NCI-H1417 (cell line): Measurements from ENCODE around the gene KLHL30.

ENCODE experiments used
- DNase-seq, 3 experiments: peaks; one replicate each; lab custom pipeline; 2025; lab: John Stamatoyannopoulos, UW

The KLHL30 gene

DNA sequence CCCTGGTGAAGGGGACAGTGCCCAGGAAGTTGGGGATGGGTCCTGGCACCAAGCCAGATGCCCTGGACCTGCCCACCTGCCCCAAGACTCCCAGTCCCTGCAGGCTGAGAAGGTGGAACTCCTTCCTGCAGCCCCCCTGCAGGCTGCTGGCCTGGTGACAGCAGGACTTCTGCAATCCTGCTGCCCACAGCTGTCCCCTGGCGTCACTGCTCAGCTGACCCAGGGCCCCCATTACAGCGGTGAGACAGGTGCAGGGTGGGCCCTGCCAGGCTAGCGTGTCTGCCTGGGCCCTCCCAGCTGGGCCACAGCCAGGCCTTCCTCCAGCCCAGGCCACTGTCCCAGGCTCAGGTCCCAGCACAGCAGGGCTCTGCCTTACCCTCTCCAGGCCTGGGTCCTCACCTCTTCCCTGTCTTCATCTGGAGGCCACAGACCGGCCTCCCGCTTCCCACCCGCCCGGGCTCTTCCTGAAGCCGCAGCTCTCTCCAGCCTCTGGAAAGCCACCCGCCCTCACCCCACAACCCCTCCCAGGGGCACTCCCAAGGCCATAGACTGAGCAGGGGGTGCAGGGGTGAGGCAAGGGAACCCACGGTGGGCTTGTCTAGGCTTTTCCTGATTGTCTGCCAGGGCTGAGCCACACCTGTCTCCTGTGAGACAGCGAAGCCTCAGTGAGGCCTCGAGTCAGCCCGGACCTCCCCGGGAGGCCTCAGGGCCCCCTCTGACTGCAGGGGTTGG lies 11.5 kb downstream of the KLHL30 start:
- DNase-seq: no peak

DNA sequence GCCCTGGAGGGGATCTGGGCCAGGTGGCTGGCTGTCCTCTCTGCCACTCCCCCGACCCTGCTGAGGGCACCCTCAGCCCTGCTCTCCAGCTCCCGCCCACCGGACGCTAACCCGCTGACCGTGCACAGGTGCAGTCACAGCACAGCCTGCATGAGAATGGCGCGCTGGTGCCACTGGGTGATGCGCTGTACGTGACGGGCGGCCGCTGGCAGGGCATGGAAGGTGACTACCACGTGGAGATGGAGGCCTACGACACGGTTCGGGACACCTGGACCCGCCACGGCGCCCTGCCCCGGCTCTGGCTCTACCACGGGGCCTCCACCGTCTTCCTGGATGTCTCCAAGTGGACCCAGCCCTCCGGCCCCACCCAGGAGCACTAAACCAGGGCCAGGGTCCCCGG lies 12.2 kb downstream of the KLHL30 start:
- no peak for DNase-seq

DNA sequence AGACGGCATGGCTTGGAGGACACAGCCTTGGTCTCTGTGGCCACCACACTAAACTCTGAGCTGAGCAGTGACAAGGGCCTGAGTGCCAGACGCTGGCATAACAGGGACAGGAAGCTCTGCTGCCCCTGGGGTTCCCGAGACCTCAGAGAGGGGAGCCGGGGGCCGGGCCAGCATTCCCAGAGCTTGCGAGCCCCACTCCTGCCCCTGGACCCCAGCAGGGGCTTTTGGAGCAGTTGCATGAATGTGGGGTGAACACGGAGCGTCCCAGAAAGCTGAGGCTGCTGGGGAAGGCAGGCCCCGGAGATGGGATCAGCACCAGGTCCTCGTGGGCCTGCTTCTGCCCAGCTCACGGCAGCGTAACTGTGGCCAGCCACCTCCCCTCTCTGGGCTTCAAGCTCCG lies 12.7 kb downstream of the KLHL30 start:
- no peak for DNase-seq

DNA sequence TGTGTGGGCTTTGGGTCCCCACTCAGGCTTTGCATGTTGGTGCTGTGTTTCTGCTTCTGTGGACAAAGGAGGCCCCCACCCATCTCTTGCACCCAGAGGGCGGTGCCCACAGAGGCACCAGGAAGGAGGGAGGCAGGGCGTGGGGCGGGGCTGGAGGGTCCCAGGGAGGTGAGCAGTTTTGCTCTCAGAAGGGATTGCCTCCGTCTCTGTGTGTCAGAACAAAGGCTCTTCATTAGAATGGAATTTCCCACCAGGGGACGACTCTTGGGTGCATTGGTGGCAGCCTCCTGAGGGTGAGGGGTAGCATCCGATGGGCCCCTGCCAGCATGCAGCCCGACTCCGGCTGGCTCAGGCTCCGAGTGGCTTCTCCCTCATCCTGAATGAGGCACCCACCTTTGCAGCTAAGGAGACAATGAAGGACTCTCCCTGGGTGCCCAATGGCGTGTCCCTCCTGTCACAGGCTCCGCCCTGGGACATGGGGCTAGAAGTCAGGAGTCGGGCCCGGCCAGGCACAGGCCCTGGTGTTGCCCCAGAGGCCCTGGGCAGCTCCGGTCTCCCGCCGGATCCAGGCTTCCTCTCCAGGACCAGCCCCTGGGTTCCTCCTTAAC lies 13.3 kb downstream of the KLHL30 start:
- DNase-seq: no peak

DNA sequence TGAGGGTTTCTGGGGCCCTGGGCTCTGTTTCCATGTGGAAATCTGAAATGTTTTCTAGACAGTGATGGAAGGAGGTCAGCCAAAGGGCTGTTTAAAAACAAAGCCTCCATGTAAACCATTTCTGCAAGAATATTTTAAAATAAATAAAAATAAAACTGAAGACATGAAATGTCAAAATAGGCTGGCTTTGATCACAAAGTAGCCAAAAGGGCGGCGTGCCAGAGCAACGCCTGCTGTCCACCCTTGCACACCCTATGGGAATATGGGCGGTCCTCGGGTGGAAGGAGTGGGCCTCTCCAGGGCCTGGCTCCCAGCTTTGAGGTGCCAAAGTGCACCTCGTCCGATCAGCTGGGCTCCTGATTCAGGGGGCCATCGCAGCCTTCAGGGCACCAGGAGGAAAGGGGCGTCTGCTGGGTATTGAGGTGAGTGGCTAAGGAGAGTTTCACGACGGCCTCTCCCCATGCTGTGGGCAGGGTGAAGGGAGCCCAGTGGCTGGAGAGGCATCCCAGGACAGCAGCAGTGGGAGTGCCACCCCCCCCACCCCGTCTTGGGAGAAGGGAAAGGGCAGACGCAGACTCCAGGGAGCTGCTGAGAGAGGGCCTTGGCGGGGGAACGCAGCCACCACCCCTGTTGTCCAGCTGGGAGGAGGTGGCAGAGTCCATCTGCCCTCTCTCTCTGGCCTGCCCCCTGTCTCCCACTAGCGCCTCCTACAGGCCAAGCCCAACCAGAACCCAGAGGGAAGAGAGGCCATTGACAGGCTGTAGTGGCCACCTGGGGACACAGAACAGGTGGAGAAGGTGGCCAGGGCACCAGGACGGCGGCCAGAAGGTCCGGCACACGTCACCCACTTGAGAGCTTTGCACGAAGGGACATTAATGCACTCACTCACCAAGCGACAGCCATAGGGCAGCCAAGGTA lies 14.6 kb downstream of the KLHL30 start:
- DNase-seq: no peak

DNA sequence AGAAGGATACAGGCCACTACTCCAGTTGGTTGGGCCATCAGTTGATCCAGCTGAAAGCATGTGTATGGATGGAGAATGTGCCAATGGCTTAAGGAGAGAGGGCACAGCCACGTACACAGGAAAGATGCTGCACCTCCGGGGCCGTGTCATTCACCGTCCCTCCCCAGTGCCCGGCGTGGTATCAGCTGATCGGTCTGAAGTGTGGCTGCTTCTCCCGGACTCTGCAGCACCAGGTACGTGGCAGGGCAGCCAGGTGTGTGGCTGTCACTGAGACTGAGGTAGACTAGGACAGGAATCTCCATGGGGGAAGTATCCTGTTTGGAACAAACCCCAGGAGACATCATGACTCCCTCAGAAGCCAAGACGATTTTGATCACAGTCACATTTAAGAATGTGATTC lies 16.1 kb downstream of the KLHL30 start:
- DNase-seq: no peak

DNA sequence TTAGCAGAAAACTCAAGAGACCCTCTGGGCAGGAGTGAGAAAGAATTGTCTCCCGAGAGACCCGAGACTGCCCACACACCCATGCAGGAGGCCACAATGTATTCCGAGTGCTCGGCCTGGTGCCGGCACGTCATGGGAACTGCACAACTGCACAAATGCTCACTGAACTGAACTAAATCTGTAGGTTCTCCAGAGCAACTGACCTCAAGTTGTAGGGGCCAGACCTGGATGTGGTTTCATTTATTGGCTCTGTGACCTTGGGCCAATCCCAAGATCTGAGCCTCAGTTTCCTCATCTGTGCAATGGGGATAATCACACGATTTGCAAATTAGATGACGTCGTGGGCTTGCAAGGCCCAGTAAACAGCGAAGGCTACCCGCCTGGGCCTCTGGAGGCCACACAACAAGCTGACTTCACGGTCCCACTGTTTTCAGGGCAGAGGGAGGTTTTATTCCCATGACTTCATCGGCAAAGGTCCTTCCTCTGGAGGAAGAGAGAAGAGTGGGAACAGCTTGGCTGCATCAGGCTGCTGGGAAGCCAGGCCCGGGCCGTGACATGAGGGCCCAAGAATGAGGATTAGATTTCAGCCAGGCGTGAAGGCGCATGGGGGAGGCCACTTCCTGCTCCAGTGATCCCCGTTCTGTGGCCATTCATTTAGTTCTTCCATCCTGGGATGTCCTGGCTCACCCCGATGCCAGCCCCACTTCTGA lies 16.7 kb downstream of the KLHL30 start:
- DNase-seq: no peak

DNA sequence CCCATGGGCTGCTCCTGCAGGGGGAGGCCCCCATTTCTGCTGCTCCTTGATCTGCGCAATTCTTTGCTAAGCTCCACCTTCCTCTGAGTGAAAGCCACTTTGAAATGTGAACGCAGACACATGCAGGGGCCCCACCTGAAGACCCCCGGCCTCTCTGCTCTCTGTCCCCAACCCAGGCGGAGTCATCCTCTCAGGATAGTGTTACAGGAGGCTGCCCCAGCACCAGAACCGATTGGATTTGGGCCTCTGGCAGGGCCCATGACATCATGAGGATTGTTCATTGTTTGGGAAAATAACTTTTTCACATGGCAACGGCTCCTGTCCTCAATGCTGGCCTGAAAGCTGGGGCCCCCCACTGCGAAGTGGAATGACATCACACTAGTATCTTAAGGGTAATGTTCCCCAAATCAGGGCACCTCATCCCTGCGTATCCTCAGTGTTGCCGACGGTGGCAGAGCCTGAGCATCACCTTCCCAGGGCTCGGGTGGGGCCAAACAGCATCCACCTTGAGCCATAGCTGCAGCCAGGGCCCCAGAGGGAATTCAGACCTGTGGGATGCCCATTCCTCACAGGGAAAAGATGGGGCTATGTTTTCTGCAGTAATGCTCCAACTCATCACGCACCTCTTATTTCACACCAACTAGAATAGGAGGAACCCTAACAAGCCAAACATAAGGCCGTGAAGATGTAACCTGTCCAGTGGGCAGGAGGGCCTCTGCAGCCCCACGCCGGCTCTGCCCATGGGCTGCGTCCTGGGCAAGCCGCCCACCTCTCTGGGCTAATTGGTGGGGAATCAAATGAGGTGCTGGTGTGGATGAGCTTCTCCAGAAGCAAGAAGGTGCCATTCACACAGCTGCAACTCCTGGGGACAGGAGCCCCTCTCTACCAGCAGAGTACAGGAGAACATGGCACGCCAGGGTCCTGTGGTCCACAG lies 17.6 kb downstream of the KLHL30 start:
- DNase-seq: no peak

DNA sequence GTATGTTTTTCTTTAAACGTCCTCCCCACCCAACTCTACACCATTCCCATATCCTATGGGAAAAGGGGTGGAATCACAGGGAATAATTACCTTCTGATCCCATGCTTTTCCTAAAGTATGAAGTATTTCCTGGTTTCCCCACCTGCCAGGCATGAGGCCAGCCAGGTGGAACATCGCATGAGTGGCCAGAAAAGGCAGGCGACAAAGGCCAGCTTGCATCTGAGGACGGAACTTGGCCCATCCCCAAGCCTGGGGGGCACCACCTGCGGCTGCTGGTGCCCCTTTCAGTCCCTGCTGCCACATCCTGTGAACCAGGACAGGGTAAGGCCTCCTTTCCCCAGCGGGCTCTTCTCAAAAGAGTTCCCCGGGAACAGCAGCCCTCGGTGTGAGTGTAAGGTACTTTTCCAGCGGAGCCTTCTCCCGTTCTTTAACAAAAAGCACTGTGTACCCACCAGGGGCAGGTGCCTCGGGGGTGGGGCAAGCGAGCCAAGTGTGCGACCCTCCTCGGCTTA lies 19.1 kb downstream of the KLHL30 start:
- peak in 2 of 3 experiments; percentile 18 to 55 for DNase-seq

DNA sequence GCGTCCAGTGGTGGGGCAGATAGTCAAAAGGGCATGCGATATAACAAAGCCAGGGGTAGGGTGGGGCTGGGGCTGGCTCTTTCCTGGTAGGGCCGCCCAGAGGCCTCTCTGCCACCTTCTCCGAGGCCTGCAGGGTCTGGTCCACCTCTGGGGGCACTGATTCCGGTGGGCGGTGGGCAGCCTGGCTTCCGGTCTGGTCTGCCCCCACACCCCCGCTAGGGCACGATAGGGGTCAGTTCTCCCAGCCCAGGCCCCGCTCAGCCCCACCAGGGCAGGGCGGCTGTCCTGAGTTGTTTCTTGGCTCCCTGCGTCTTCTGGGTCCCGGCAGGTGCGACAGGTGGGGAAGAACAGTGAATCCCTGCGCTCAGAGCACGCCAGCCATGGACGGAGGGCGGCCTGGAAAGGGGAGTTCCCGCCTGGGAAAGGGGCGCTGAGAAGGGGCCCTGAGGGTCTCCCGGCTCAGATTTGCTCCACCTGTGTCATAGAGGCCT lies 19.6 kb downstream of the KLHL30 start:
- DNase-seq: no peak

DNA sequence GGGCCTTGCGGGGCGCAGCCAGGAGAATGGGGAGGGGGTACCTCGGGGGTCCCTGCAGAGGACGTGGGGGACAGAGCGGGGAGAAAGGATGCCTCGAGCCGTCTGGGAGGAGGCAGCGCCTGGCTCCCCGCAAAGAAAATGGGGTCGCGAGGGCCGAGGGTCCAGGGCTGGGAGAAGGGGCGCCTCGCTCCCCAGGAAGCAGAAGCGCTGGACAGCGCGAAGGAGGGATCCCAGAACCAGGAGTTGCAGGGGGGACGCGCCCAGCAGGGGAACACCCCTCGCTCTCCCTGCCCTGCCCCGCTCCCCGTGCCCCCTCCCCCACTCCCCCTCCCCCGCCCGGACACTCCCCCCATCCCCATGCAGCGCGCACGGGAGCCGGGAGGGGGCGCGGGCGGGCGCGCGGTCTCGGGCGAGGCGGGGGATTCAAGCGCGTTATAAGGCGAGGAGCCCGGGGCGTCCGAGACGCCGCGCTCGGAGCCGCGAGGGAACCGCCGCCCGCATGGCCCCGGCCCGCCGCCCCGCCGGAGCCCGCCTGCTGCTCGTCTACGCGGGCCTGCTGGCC lies 20.1 kb downstream of the KLHL30 start, which contains the start of gene ERFE:
ERFE (plus strand) TSS at position 462 of the 562 bp plus-strand sequence; CDS start at position 500, 38 bp downstream.
- peak in 2 of 3 experiments; percentile 52 to 53 for DNase-seq

DNA sequence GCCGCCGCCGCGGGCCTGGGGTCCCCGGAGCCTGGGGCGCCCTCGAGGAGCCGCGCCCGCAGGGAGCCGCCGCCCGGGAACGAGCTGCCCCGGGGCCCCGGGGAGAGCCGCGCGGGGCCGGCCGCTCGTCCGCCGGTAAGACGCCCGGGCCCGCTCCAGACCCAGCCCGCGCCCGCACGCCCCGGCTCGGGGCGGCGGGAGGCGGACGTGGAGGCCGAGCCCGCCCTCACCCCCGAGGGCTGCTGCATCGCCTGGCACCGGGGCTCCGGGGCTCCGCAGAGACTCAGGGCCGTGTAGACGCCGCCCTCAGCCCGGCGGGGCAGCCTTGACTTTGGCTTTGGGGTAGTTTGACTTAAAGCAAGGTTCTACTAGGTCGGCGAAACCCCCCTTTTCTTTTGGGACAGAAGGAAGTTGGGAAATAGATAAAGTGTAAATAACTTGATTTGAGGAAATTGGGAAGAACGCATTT lies 20.6 kb downstream of the KLHL30 start:
- DNase-seq: peak in 2 of 3 experiments; percentile 21 to 53

DNA sequence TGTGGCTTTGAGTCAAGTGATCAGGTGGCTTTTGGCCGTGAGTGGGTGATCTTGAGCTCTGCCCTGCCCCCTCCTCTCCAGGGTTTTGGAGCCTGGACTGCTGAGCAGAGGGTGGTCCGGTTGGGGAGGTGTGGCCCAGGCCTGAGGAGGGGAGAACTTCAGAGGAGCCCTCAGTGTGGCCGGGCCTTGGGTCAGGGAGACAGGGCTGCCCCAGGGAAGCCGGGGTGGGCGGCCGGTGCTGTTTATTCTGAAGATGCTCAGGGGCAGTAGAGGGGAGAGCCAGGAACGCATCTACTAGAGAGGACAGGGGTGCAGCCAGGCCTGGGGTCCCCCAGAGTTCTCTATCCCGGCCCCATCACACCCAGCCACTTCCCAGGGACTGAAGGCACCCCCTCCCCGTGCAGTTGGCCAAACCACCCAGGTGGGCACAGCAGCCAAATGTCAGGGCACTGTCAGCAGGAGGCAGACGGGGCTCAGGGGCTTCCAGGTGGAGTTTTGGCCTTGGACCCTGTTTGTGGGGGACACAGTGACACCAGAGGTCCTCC lies 21.3 kb downstream of the KLHL30 start:
- DNase-seq: no peak

DNA sequence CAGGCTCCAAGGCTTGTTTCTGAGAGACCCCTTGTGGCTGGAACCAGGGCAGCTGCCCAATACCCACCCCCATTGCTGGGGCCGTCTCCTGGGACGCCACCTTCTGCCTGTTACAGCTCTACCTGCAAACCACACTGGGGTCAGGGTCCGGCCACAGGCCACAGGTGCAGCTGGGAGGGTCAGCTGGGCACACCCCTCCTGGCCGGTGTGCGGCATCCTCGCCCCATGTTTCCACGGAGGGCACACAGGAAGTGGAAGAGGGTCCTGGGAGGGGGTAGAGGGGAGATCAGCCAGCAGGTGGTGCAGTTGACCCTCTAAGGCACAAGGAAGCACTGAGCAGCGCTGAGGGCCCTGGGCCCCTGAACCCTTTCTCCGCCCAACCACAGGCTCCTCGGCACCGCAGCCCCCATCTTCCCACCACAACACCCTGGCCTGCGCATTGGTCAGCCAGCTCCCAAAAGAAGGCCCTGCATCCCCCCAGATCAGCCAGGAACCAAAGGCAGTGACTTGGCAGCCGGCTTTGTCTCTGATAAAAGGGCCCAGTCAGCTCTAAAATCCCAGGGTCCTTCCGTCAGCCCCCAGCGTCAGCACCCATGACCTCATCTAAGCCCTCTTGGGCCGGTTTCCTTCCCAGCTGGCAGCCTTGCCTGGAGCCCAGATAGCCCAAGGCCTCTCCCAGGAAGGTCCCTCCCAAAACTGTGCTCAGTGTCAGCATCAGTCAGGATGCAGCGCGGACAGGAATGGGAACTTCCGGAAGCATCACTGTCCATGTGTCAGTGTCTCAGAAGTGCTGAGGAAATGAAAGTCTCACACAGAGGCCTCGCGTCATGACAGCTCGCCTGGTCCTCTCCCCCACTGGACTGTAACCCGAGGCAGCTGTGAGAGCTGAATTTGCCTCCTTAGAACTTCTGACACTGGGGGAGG lies 22.0 kb downstream of the KLHL30 start:
- DNase-seq: no peak

DNA sequence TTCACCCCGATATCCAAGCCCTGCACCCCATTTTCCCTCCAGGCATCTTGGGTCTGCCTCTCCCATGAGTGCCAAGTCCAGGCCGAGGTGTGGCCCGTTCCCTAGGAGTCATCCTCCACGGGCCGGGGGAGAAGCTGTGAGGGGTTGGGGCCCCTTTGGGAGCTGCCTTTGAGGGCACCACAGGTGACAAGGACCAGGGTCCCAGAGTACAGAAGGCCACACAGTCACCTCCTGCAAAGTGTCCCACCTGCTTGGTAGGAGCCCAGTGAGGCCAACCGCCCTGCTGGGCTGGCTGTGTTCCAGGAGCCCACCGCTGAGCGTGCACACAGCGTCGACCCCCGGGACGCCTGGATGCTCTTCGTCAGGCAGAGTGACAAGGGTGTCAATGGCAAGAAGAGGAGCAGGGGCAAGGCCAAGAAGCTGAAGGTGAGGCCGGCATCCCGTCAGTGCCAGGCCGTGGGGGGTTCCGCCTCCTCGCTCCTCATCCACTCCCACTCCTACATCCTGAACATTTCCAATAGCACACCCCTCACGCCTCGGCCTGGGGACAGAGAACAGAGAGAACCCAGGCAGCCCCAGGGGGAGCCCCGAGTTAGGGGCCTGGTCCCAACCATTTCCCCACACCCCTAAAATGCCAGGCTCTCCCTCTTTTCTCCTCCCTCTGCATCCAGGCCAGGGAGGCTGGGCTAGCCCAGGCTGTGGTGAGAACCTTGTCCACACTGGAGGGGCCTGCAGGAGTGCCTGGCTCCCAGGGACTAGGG lies 23.0 kb downstream of the KLHL30 start:
- no peak for DNase-seq

DNA sequence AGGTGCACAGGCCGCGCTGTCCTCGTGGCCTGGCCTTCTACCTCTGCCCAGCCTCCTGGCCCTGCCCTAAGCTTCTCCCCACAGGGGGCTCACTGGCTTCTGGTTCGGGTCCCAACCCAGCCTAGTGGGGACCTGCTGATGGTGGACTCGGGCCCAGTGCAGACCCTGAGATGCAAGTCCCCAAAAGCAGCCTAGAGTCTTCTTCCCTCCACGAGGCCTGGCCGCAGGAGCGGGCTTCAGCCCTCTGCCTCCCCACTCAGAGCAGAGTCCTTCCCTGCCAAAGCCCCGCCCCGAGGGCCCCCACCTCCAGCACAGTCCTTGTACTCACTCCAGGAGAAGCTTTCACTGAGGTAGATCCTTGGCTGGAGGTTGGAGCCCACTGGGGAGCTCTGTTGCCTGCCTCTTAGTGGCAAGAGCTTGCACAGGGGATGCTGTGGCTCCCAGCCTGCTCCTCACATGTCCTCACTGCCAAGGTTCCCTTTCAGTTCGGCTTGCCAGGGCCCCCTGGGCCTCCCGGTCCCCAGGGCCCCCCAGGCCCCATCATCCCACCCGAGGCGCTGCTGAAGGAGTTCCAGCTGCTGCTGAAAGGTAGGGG lies 23.9 kb downstream of the KLHL30 start:
- DNase-seq: no peak

DNA sequence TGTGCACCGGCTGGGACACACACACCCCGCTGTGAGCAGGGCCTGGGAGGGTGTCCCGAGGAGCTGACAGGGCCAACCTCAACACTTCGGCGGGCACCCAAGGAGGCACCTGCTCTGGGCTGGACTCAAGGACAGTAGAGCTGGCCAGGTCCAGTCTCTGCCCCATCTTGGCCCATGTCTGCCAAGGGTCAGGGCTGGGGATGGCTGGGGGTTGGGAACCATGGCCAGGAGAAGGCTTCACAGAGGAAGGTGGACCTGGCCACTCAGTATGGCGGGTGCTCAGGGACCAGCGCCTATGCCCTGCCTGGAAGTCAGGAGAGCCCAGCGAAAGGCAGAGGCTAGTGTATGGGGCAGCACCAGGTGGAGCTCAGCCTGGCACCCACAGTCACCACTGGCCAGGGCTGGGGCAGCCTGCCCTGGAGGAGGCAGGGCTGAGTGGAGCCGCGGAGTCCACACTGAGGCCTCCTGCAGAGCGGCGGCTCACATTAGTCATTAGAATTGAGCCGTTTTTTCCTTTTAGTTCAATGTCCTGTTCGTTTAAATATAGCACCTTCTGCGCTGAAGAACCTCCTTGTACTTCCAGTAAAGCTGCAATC lies 24.5 kb downstream of the KLHL30 start:
- DNase-seq: no peak
